Left renal pelvis (tissue), 4 donors: ENCODE results near the gene ITPR2. TPM values are rescaled to one million over a fixed set of nuclear protein-coding genes. Genes with fewer than 3 reads are reported as not detected.

Experiments
- DNase-seq, 4 donors: peaks; one replicate each; pipeline ENCODE4 v3.0.0-alpha.2; 2013; ENCODE audit warnings: low read depth in 4 of 4, low spot score in 3 of 4
- polyA plus RNA-seq, 4 donors: library from polyadenylated mRNA; unstranded; fragments of 120-200 nt; gene quantifications; one replicate each; pipeline ENCODE4 v1.2.1, GENCODE V29; 2013; ENCODE audit not compliant: insufficient read length in 4 of 4

The ITPR2 gene
- polyA plus RNA-seq, 4 donors: 11.8 to 16.1 (median 13.2) TPM

- no peak for DNase-seq
Observed at GRCh38 chr12:26374934-26375680, 457.9 kb downstream of the ITPR2 start.

- DNase-seq: no peak
Observed at GRCh38 chr12:26373606-26374495, 459.1 kb downstream of the ITPR2 start.

GRCh38 chr12:26372866-26373265 lies 460.1 kb downstream of the ITPR2 start:
- no peak for DNase-seq

GRCh38 chr12:26370098-26370497 lies 462.9 kb downstream of the ITPR2 start:
- no peak for DNase-seq

- no peak for DNase-seq
Observed at GRCh38 chr12:26369588-26369987, 463.4 kb downstream of the ITPR2 start.

- no peak for DNase-seq
Observed at GRCh38 chr12:26367991-26368730, 464.8 kb downstream of the ITPR2 start.

GRCh38 chr12:26361964-26362363 lies 471.0 kb downstream of the ITPR2 start:
- no peak for DNase-seq

GRCh38 chr12:26360062-26360461 lies 472.9 kb downstream of the ITPR2 start:
- DNase-seq: no peak

- DNase-seq: no peak
Observed at GRCh38 chr12:26359576-26359975, 473.4 kb downstream of the ITPR2 start.

- DNase-seq: no peak
Observed at GRCh38 chr12:26358651-26359050, 474.3 kb downstream of the ITPR2 start.

GRCh38 chr12:26347300-26347699 lies 485.7 kb downstream of the ITPR2 start:
- no peak for DNase-seq

- no peak for DNase-seq
Observed at GRCh38 chr12:26346736-26347135, 486.3 kb downstream of the ITPR2 start.

- no peak for DNase-seq
Observed at GRCh38 chr12:26345471-26346003, 487.5 kb downstream of the ITPR2 start.

- no peak for DNase-seq
Observed at GRCh38 chr12:26341491-26341890, 491.5 kb downstream of the ITPR2 start.

GRCh38 chr12:26340649-26341048 lies 492.3 kb downstream of the ITPR2 start:
- no peak for DNase-seq

GRCh38 chr12:26339976-26340375 lies 493.0 kb downstream of the ITPR2 start:
- DNase-seq: no peak

GRCh38 chr12:26338586-26339572 lies 494.1 kb downstream of the ITPR2 start:
- no peak for DNase-seq

- DNase-seq: no peak
Observed at GRCh38 chr12:26335651-26336050, 497.3 kb downstream of the ITPR2 start.

- DNase-seq: no peak
Observed at GRCh38 chr12:26334621-26335124, 498.3 kb downstream of the ITPR2 start.
